Measurements from ENCODE around the gene CRISPLD2.
A peak's percentile ranks its signal among the peaks of the same experiment; 100 is the strongest.

The CRISPLD2 gene

GRCh38 chr16:84840687-84841627 is 21.2 kb downstream of the CRISPLD2 start:
- no peaks in the 10 kb centered on the region for H3K4me1 ChIP-seq (ENCODE audit: control insufficient read depth, insufficient read depth, low read length)
- no peaks in the 10 kb centered on the region for H3K9me3 ChIP-seq (ENCODE audit: control insufficient read depth, insufficient read depth, low read depth, low read length)
- no peak overlapping the region for H3K27ac ChIP-seq (ENCODE audit: extremely low read depth, low read depth, low read length)
- H3K36me3 ChIP-seq (ENCODE audit: control insufficient read depth in 2 of 2, insufficient read depth in 1 of 2, low read length in 2 of 2), result no peaks in the 10 kb centered on the region
- TF ChIP-seq ZNF664 (tag by site-specific recombination; IDR thresholded peaks at IDR 0.05), result peak; percentile 39; the same call in 1 of the 2 replicates
- TF ChIP-seq ZFP3 (tag by site-specific recombination; IDR thresholded peaks at IDR 0.05; ENCODE audit: low read depth), result peak; percentile 83
- TF ChIP-seq ZNF645 (tag by site-specific recombination; IDR thresholded peaks at IDR 0.05), result no peak
- POLR2A ChIA-PET, result no interaction called here
- H3K4me3 ChIP-seq (ENCODE audit: low read depth, low read length), result no peak overlapping the region
- CTCF ChIA-PET, result interaction anchor here (0.6 kb wide), 3 partner anchors 10 to 128 kb away, joined by 3 to 5 read pairs (median 4); no protein-coding TSS in a partner anchor

GRCh38 chr16:84841787-84842300 is 22.1 kb downstream of the CRISPLD2 start:
- Histone ChIP-seq H3K9me3 (ENCODE audit: control insufficient read depth, insufficient read depth, low read depth, low read length) (no peaks in the 10 kb centered on the region), H3K27ac (ENCODE audit: extremely low read depth, low read depth, low read length) (no peak overlapping the region), H3K4me1 (ENCODE audit: control insufficient read depth, insufficient read depth, low read length) (no peaks in the 10 kb centered on the region), H3K36me3 (ENCODE audit: control insufficient read depth in 2 of 2, insufficient read depth in 1 of 2, low read length in 2 of 2) (no peaks in the 10 kb centered on the region), H3K4me3 (ENCODE audit: low read depth, low read length) (no peak overlapping the region)
- POLR2A ChIA-PET, result no interaction called here
- CTCF ChIA-PET, result interaction anchor here (0.6 kb wide), 1 partner anchor 11 kb away, joined by 4 read pairs; no protein-coding TSS in a partner anchor
- TF ChIP-seq EGR2 (tag by site-specific recombination; IDR thresholded peaks at IDR 0.05; ENCODE audit: low read depth) (0 out of 2 replicates have a peak, but pooled peaks have one; percentile 9), ZNF184 (tag by site-specific recombination; IDR thresholded peaks at IDR 0.05) (no peak)

GRCh38 chr16:84842516-84843148 is 22.8 kb downstream of the CRISPLD2 start:
- Histone ChIP-seq H3K36me3 (ENCODE audit: control insufficient read depth in 2 of 2, insufficient read depth in 1 of 2, low read length in 2 of 2) (no peaks in the 10 kb centered on the region), H3K4me1 (ENCODE audit: control insufficient read depth, insufficient read depth, low read length) (no peaks in the 10 kb centered on the region), H3K9me3 (ENCODE audit: control insufficient read depth, insufficient read depth, low read depth, low read length) (no peaks in the 10 kb centered on the region), H3K4me3 (ENCODE audit: low read depth, low read length) (no peak overlapping the region), H3K27ac (ENCODE audit: extremely low read depth, low read depth, low read length) (no peak overlapping the region)
- TF ChIP-seq ZBTB1 (tag by site-specific recombination; IDR thresholded peaks at IDR 0.05) (no peak), GFI1B (tag by site-specific recombination; IDR thresholded peaks at IDR 0.05) (no peak), MZF1 (tag by site-specific recombination; IDR thresholded peaks at IDR 0.05; ENCODE audit: borderline replicate concordance) (no peak), ZNF449 (tag by site-specific recombination; IDR thresholded peaks at IDR 0.05) (0 out of 2 replicates have a peak, but pooled peaks have one; percentile 25)
- ChIA-PET CTCF (no interaction called here), POLR2A (no interaction called here)

GRCh38 chr16:84843149-84844048 is 23.6 kb downstream of the CRISPLD2 start:
- Histone ChIP-seq H3K4me1 (ENCODE audit: control insufficient read depth, insufficient read depth, low read length) (no peaks in the 10 kb centered on the region), H3K36me3 (ENCODE audit: control insufficient read depth in 2 of 2, insufficient read depth in 1 of 2, low read length in 2 of 2) (no peaks in the 10 kb centered on the region), H3K27ac (ENCODE audit: extremely low read depth, low read depth, low read length) (no peak overlapping the region), H3K4me3 (ENCODE audit: low read depth, low read length) (no peak overlapping the region), H3K9me3 (ENCODE audit: control insufficient read depth, insufficient read depth, low read depth, low read length) (no peaks in the 10 kb centered on the region)
- CTCF ChIA-PET, result no interaction called here
- POLR2A ChIA-PET, result no interaction called here
- TF ChIP-seq EGR2 (tag by site-specific recombination; IDR thresholded peaks at IDR 0.05; ENCODE audit: low read depth), result no peak
- TF ChIP-seq ZNF221 (tag by site-specific recombination; IDR thresholded peaks at IDR 0.05; ENCODE audit: borderline replicate concordance), result no peak
- TF ChIP-seq ZNF664 (tag by site-specific recombination; IDR thresholded peaks at IDR 0.05), result no peak
- no peak for TF ChIP-seq ZSCAN16 (tag by site-specific recombination; IDR thresholded peaks at IDR 0.05)
- TF ChIP-seq ZSCAN5A (tag by site-specific recombination; IDR thresholded peaks at IDR 0.05), result no peak
- TF ChIP-seq AEBP2 (tag by site-specific recombination; IDR thresholded peaks at IDR 0.05; ENCODE audit: borderline replicate concordance), result no peak
- no peak for TF ChIP-seq ZFP37 (tag by site-specific recombination; IDR thresholded peaks at IDR 0.05)

Measured in HEK293 (cell line).